GM18868 (cell line): ENCODE results near the gene NUP210.

Experiments used
- ATAC-seq: cut with Tn5 transposase; IDR thresholded peaks from one replicate; pipeline ENCODE4 v1.9.1; 2021; ENCODE audit warnings: mild to moderate bottlenecking, moderate library complexity; ENCODE audit not compliant: unreplicated experiment

Gene NUP210

GRCh38 chr3:13377021-13377420, 43.1 kb downstream of the NUP210 start:
- ATAC-seq: no peak

- ATAC-seq: no peak
These were observed 44.0 kb downstream of the NUP210 start for GRCh38 chr3:13376091-13376490.

GRCh38 chr3:13375464-13375863, 44.7 kb downstream of the NUP210 start:
- ATAC-seq: no peak

GRCh38 chr3:13373975-13374586, 46.0 kb downstream of the NUP210 start:
- ATAC-seq: no peak

- ATAC-seq: no peak
These were observed 47.5 kb downstream of the NUP210 start for GRCh38 chr3:13372656-13373055.

- no peak for ATAC-seq
These were observed 48.0 kb downstream of the NUP210 start for GRCh38 chr3:13372126-13372525.

GRCh38 chr3:13371100-13372075, 48.7 kb downstream of the NUP210 start:
- ATAC-seq: no peak

- ATAC-seq: no peak
These were observed 49.5 kb downstream of the NUP210 start for GRCh38 chr3:13370609-13371008.

GRCh38 chr3:13370055-13370454, 50.1 kb downstream of the NUP210 start:
- ATAC-seq: no peak

- ATAC-seq: no peak
These were observed 51.3 kb downstream of the NUP210 start for GRCh38 chr3:13368834-13369233.

GRCh38 chr3:13367728-13368127, 52.4 kb downstream of the NUP210 start:
- no peak for ATAC-seq

GRCh38 chr3:13365390-13366379, 54.4 kb downstream of the NUP210 start:
- no peak for ATAC-seq

GRCh38 chr3:13364602-13365271, 55.4 kb downstream of the NUP210 start:
- no peak for ATAC-seq

- ATAC-seq: no peak
These were observed 57.6 kb downstream of the NUP210 start for GRCh38 chr3:13362551-13362950.

- ATAC-seq: no peak
These were observed 60.2 kb downstream of the NUP210 start for GRCh38 chr3:13359916-13360315.

- ATAC-seq: no peak
These were observed 61.5 kb downstream of the NUP210 start for GRCh38 chr3:13358643-13359042.

- ATAC-seq: no peak
These were observed 62.1 kb downstream of the NUP210 start for GRCh38 chr3:13358051-13358450.

- ATAC-seq: no peak
These were observed 63.0 kb downstream of the NUP210 start for GRCh38 chr3:13357074-13357473.

- no peak for ATAC-seq
These were observed 66.1 kb downstream of the NUP210 start for GRCh38 chr3:13353936-13354542.

- ATAC-seq: no peak
These were observed 66.6 kb downstream of the NUP210 start for GRCh38 chr3:13353506-13353905.
